GM12873 (cell line): Measurements from ENCODE around the gene EOLA2.
A peak's percentile ranks its signal among the peaks of the same experiment; 100 is the strongest.

Source experiments
- TF ChIP-seq, protein P1 (sequence below): IDR thresholded peaks from 2 replicates; pipeline ENCODE4 v1.5.1; 2012; ENCODE audit warnings: low read depth, mild to moderate bottlenecking, moderate library complexity, low read length, control low read depth; ENCODE audit not compliant: insufficient read depth; ENCODE audit errors: missing control alignments

The EOLA2 gene

GRCh38 chrX:149938427-149938880 lies at the start of gene EOLA2:
Gene EOLA2 (minus strand): TSS chrX:149938491. CDS start chrX:149933874, 4,617 bp downstream.
- TF ChIP-seq, protein P1, sequence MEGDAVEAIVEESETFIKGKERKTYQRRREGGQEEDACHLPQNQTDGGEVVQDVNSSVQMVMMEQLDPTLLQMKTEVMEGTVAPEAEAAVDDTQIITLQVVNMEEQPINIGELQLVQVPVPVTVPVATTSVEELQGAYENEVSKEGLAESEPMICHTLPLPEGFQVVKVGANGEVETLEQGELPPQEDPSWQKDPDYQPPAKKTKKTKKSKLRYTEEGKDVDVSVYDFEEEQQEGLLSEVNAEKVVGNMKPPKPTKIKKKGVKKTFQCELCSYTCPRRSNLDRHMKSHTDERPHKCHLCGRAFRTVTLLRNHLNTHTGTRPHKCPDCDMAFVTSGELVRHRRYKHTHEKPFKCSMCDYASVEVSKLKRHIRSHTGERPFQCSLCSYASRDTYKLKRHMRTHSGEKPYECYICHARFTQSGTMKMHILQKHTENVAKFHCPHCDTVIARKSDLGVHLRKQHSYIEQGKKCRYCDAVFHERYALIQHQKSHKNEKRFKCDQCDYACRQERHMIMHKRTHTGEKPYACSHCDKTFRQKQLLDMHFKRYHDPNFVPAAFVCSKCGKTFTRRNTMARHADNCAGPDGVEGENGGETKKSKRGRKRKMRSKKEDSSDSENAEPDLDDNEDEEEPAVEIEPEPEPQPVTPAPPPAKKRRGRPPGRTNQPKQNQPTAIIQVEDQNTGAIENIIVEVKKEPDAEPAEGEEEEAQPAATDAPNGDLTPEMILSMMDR: peak; percentile 53

DNA sequence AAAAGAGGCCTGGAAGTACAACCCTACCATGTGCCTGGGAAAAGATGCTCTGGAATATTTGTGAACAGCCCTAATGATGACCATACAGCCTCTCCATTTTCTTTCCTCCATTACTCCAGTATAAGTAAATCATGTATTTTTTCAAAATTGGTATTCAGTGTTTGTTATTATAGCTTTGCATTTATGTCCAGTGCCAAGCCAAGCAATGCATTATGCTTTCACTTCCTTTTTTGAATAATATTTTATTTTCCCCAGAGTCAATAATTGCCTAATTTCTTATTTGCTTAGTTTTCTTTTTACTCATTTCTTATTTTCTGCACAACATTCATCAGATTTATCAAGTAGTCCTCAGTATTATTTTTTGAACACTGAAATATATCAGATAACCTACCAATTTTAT lies 49.3 kb upstream of the EOLA2 start:
- TF ChIP-seq, protein P1: no peak

DNA sequence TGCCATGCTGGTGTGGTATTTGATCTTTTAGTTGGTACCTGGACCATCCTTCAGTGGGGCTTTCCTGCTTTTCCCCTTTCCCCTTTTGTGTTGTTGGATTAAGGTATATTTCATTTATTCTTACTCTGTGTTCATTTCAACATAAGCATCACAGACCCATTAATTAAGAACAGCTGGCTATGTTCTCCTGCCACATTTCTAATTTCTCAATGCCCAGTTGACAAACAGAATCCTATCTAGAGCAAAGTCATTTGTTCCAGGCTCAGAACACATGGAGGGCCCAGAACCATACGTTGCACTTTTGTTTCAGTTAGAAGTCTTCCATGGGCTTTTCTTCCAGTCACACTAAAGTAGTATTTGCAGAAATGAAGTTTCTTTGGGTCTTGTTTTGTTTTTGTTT lies 46.1 kb upstream of the EOLA2 start:
- TF ChIP-seq, protein P1: no peak

- TF ChIP-seq, protein P1: no peak
Observed at GRCh38 chrX:149982310-149982709, 44.0 kb upstream of the EOLA2 start.

- TF ChIP-seq, protein P1: no peak
Observed at GRCh38 chrX:149979126-149979644, 40.9 kb upstream of the EOLA2 start.

DNA sequence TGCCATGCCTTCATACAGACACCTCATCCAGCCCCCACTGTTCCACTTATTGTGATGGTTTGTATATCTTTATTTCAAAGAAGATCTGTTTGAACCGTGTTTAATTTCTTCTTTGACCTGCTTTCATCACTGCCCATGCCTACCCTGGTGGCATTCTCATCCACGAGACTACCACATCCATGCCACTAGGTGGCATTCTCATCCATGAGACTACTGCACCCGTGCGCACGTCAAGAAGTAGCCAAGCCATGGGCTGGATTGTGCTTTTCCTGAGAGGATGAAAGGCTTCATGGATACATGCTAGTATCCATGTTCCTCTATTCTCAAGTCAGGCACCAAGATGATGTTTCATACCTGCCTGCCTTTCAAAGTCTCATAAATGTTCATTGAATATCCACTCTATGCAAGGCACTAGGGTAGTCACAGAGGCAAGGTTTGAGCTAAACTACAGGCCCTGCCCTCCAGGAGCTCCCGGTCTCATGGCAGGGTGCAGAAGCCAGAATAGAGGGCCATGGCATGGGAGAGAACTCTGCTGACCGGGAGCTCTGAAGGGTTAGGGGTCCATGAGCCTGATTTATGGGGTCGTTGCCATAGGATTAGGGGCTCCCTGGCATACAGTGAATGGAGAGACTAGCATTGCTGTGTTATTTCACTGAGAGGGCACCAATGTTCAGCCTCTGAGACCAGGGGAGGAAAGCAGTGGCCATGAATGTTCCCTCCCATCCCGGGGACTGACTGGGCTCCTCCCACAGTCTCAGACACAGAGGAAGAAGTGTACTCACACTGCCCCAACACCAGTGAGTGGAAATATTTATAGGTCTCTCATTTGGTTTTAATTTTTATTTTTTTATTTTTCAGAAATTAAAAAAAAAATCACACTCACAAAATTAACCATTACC lies 24.8 kb upstream of the EOLA2 start:
- TF ChIP-seq, protein P1: peak; percentile 78

DNA sequence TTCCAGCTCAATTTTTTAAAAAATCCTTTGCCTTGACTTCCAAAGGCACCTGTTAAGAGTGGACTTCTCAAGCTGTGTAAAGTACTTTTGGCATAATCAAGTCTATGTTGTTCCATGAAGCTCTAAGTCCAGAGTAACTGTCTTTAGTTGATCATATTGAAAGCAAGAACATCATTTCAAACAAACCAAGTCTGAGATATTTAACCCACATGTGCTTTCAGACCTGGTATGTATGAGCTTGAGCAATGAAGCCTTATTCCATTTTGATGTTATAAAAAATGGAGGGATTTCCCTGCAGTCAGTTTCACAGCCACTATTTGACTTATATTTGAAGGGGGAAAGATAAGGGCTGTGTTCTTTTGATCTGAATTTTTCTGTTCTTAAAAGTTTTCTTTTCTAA lies 23.7 kb upstream of the EOLA2 start:
- TF ChIP-seq, protein P1: no peak
